A673 (cell line): ENCODE measurements around the gene NDUFS7.

Source experiments
- EZH2 ChIP-seq: fragments of 200-600 bp; sonication (generic); IDR thresholded peaks from 2 replicates; pipeline ENCODE4 v1.6.1; 2017; ENCODE audit warnings: borderline replicate concordance, low read depth, mild to moderate bottlenecking, mixed read lengths, antibody characterized with exemption, low read length; ENCODE audit not compliant: poor library complexity, severe bottlenecking
- TF ChIP-seq, protein P1 (sequence below): fragments of 300-800, 200-600 bp; sonication (generic); conservative IDR thresholded peaks from 2 replicates; pipeline ENCODE4 v1.5.1; 2017; ENCODE audit warnings: low read depth, mild to moderate bottlenecking, antibody characterized with exemption, low read length, moderate library complexity, mixed read lengths

DNA sequence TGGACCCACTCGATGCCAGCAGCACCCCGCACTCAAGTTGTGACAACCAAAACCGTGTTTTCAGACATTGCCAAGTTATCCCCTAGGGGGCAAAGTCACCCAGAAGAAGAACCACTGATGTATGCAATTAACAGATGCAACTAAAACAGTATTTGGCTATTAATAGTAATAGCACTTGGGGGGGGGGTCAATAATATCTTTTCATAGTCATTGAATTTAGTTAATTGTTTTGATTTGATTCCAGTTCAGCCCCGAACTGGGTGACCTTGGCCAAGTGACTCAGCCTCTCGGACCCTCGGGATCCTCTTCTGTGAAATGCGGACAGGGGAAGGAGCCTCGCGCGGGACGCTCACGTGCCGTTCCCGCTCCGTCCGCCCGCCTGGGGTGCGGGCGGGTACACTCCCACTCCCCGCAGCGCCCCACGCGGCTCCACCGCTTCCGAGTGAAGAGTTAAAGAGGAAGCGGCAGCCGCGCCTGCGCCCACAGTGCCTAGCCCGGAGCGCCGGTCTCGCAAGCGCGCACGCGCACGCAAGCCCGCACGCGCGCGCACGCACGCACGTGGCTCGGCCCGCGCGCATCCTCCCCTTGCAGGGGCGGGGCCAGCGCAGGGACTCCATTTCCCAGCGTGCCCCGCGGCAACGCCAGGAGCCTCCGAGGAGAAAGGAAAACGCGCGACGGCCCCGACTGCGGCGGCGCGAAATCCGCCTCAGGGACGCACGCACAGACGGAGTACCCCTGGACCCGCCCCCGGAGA lies 23.2 kb downstream of the NDUFS7 start:
- TF ChIP-seq, protein P1, sequence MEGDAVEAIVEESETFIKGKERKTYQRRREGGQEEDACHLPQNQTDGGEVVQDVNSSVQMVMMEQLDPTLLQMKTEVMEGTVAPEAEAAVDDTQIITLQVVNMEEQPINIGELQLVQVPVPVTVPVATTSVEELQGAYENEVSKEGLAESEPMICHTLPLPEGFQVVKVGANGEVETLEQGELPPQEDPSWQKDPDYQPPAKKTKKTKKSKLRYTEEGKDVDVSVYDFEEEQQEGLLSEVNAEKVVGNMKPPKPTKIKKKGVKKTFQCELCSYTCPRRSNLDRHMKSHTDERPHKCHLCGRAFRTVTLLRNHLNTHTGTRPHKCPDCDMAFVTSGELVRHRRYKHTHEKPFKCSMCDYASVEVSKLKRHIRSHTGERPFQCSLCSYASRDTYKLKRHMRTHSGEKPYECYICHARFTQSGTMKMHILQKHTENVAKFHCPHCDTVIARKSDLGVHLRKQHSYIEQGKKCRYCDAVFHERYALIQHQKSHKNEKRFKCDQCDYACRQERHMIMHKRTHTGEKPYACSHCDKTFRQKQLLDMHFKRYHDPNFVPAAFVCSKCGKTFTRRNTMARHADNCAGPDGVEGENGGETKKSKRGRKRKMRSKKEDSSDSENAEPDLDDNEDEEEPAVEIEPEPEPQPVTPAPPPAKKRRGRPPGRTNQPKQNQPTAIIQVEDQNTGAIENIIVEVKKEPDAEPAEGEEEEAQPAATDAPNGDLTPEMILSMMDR, result peak; percentile 53
- TF ChIP-seq EZH2, result no peak
